ENCODE results near the gene FXN. TPM values are rescaled to one million over a fixed set of nuclear protein-coding genes. Genes with fewer than 3 reads are reported as not detected.

FXN gene
- total RNA-seq, 2 donors from 2014 or later: 0.68 to 4.0 TPM

DNA sequence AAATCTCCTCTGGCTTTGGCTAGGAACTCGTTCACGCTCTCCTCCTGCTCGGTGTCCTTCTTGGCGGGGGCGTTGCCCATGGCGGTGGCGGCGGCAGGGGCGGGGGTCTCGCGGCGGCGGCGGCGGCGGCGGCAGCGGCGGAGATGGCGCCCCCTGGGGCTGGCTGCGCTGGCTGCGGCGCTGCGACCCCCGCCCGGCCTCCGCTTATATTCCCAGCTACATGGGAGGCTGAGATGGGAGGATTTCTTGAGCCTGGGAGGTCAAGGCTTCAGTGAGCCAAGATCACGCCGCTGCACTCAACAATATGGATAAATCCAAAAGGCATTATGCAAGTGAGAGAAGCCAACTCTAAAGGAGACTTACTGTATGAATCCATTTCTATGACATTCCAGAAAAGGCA, 21.5 kb upstream of the FXN start, which contains the start of gene PRKACG:
Gene PRKACG (minus strand): TSS at position 101 of the 400 bp plus-strand sequence. CDS start 21 bp downstream, at position 80.
- no peaks in the 10 kb centered on the region for H3K9me3 ChIP-seq
- ATAC-seq (ENCODE audit: insufficient number of reproducible peaks, low FRiP score, low read depth): no peak
- H3K27ac ChIP-seq: no peak within 1 kb of the TSS
- H3K36me3 ChIP-seq: no peaks in the 10 kb centered on the region
- DNase-seq (ENCODE audit: low spot score): no peak
- H3K27me3 ChIP-seq (replicated peaks; ENCODE audit: insufficient read depth): no peaks in the 10 kb centered on the region
- peaks cover 0 to 12% of the 10 kb centered on the region in 2 donors for H3K4me1 ChIP-seq (ENCODE audit: control insufficient read depth in 1 of 2, low read depth in 2 of 2)
- H3K4me3 ChIP-seq: no peak within 1 kb of the TSS
- TF ChIP-seq, protein P1, sequence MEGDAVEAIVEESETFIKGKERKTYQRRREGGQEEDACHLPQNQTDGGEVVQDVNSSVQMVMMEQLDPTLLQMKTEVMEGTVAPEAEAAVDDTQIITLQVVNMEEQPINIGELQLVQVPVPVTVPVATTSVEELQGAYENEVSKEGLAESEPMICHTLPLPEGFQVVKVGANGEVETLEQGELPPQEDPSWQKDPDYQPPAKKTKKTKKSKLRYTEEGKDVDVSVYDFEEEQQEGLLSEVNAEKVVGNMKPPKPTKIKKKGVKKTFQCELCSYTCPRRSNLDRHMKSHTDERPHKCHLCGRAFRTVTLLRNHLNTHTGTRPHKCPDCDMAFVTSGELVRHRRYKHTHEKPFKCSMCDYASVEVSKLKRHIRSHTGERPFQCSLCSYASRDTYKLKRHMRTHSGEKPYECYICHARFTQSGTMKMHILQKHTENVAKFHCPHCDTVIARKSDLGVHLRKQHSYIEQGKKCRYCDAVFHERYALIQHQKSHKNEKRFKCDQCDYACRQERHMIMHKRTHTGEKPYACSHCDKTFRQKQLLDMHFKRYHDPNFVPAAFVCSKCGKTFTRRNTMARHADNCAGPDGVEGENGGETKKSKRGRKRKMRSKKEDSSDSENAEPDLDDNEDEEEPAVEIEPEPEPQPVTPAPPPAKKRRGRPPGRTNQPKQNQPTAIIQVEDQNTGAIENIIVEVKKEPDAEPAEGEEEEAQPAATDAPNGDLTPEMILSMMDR (IDR thresholded peaks at IDR 0.05): no peak

DNA sequence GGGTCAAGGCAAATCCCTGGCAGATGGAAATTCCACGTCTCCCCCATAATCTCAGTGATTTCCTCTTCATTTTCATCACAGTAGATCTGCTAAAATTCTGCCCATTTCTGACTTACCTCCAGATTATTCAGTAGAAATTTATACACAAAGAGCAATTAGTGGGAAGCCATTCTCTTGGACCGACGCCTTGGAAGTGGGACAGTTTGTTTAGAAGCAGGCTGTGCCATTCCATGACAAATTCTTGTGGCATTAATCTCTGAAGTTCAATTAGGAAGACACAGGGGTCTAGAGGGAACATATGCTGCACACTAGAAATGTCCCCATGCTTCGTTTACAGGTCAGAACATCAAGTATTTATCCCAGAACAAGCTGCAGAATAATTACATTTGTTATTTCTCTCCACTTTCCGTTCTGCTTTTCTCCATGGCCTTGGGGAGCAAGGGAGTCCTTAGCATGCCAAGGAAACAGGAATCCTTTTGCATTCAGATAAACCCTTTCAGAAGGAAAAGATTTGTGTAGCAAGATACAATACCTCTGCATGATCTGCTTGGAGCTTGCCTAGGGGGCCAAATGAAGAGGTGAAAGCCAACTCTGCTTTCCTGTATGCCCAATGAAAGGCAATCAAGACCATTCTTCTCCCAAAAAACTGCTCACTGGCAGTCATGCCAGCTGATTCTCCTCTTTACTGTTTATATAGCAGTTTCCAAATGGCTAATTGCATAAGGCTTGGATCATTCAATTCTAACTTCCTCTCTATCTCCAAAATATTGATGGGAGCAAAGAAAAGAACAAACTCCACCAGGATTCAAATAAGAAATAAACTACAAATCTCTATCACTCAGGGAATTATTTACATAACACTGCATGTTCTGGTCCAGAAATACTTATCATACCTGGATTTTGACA, 19.1 kb upstream of the FXN start:
- DNase-seq (ENCODE audit: low spot score): no peak
- Histone ChIP-seq H3K36me3 (no peaks in the 10 kb centered on the region), H3K4me3 (no peak overlapping the region), H3K27me3 (replicated peaks; ENCODE audit: insufficient read depth) (no peaks in the 10 kb centered on the region), H3K9me3 (no peaks in the 10 kb centered on the region), H3K27ac (no peak overlapping the region), H3K4me1 (ENCODE audit: control insufficient read depth in 1 of 2, low read depth in 2 of 2) (peaks cover 0 to 12% of the 10 kb centered on the region in 2 donors)
- no peak for ATAC-seq (ENCODE audit: insufficient number of reproducible peaks, low FRiP score, low read depth)
- TF ChIP-seq, protein P1 (IDR thresholded peaks at IDR 0.05): no peak

DNA sequence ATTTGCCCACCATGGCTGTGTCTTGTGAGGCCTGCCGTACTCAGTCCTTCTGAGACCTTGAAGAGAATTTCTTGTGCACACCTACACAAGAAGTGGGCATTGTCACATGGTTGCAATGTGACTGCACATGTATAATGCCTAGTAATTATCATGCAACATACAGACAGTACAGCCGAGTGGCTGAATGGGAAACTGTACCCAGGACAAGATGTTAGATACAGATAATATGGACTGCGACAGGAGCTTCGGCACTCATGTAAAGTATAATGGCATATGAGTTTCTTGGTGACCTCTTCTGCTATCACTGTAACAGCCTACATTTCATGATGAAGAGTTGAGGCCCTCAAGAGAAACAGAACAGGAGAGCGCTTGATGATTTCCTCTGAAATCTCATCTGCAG, 16.8 kb upstream of the FXN start:
- no peak overlapping the region for H3K27ac ChIP-seq
- no peaks in the 10 kb centered on the region for H3K36me3 ChIP-seq
- no peaks in the 10 kb centered on the region for H3K9me3 ChIP-seq
- H3K27me3 ChIP-seq (replicated peaks; ENCODE audit: insufficient read depth): no peaks in the 10 kb centered on the region
- ATAC-seq (ENCODE audit: insufficient number of reproducible peaks, low FRiP score, low read depth): no peak
- no peak for DNase-seq (ENCODE audit: low spot score)
- H3K4me3 ChIP-seq: no peak overlapping the region
- H3K4me1 ChIP-seq (ENCODE audit: control insufficient read depth in 1 of 2, low read depth in 2 of 2): peaks cover 0 to 12% of the 10 kb centered on the region in 2 donors
- TF ChIP-seq, protein P1 (IDR thresholded peaks at IDR 0.05): no peak

DNA sequence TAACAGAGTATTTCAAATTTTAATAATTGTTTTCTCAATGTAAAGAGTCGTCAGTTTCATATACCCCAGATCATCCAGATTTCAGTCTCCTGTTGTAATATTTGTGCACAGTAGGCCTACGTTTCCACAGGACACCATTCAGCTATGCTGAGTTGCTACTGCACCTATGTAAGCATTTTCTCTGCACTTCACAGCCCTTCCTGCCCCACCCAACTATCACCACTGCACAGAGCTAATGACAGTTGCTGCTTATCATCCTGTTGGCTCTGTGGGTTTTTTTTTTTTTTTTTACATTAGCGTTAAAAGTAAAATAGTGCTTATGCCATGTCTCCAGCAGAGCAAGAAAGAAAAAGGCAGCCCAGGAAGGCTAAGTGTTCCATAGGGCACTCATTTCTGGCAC, 15.7 kb upstream of the FXN start:
- Histone ChIP-seq H3K36me3 (no peaks in the 10 kb centered on the region), H3K4me1 (ENCODE audit: control insufficient read depth in 1 of 2, low read depth in 2 of 2) (peaks cover 0 to 12% of the 10 kb centered on the region in 2 donors), H3K27me3 (replicated peaks; ENCODE audit: insufficient read depth) (no peaks in the 10 kb centered on the region), H3K9me3 (no peaks in the 10 kb centered on the region), H3K4me3 (no peak overlapping the region), H3K27ac (no peak overlapping the region)
- ATAC-seq (ENCODE audit: insufficient number of reproducible peaks, low FRiP score, low read depth) (no peak), DNase-seq (ENCODE audit: low spot score) (no peak)
- TF ChIP-seq, protein P1 (IDR thresholded peaks at IDR 0.05): no peak

DNA sequence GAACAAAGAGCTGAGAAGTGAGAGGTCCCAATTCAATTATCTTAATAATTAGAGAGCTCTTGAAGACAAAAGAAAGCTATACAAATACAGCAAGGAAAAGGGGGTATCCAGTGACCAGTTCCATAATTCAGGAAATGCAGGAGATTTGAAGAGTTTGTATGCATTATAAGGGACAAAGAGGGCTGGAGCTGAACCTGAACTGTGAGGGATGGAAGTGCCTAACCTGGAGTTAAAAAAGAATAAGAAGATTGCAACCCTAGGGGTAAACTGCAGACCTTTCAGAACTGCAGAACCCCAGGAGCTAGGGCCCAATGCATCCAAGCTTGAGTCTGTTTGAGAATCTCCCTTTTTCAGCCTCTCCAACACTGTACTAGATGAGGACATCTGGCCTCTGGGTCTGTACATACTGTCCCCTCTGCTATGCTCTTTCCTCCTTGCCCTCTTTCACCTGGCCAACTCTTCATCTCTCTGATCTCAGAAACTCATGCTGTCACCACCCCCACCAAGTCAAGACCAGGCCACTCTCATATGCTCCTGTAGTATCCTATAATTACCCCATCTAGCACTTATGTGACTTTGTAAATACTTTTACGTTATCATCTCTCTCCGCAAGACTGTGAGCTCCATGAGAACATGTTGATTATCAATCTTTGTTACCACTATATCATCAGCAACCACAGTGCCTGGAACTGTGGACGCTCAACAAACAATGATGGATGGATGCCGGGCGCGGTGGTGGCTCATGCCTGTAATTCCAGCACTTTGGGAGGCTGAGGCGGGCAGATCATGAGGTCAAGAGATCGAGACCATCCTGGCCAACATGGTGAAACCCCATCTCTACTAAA, 15.0 kb upstream of the FXN start:
- no peak for ATAC-seq (ENCODE audit: insufficient number of reproducible peaks, low FRiP score, low read depth)
- H3K4me3 ChIP-seq: no peak overlapping the region
- no peak for DNase-seq (ENCODE audit: low spot score)
- no peaks in the 10 kb centered on the region for H3K9me3 ChIP-seq
- H3K27ac ChIP-seq: no peak overlapping the region
- no peaks in the 10 kb centered on the region for H3K27me3 ChIP-seq (replicated peaks; ENCODE audit: insufficient read depth)
- peaks cover 0 to 12% of the 10 kb centered on the region in 2 donors for H3K4me1 ChIP-seq (ENCODE audit: control insufficient read depth in 1 of 2, low read depth in 2 of 2)
- no peaks in the 10 kb centered on the region for H3K36me3 ChIP-seq
- TF ChIP-seq, protein P1 (IDR thresholded peaks at IDR 0.05): no peak

All from thoracic aorta (tissue), 2 donors.